Measurements from ENCODE around the gene BTBD9.

Gene BTBD9

DNA sequence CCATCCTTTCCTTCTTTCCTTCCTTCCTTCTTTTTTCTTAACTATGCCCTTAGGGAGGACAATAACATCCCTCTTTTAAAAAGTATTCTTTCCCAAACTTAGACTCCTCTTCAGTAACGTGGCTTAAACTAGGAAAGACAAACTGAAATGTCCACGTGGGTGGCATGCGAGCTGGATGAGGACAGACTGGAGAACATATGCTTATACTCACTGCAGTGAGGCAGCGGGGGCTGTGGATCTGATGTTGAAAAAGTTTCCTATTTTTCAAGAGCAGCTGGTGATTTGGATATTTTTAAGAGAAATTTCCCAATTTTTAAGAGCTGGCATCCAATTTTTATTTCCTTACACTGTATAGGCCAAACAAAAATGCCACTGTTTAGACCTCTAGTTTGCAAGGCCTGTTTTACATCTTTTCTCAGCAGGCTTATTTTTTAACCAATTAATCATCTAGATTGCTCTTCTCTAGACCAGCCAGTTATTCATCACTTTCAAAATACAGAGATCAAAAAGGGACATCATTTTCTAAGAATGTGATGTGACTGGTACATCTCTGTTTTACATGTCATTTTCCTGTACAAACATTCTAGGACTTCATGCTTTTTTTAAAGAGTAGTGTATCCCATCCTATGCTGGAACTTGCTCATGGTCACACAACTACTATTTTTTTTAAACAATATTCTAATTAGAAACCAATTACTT lies 226.5 kb downstream of the BTBD9 start:
- H3K9me3 ChIP-seq (ENCODE audit: control insufficient read depth, insufficient read depth, low read length), result no peaks in the 10 kb centered on the region
- no peaks in the 10 kb centered on the region for H3K27me3 ChIP-seq (ENCODE audit: control insufficient read depth, low read length)
- no peak overlapping the region for H3K4me3 ChIP-seq (ENCODE audit: low read length)
- H3K4me2 ChIP-seq (ENCODE audit: low read length), result no peak overlapping the region
- peaks cover 7% of the 10 kb centered on the region for H3K4me1 ChIP-seq (ENCODE audit: control insufficient read depth, low read length)
- H3K79me2 ChIP-seq (ENCODE audit: control insufficient read depth, low read length), result no peaks in the 10 kb centered on the region
- no peak for TF ChIP-seq EZH2phosphoT487 (IDR thresholded peaks at IDR 0.05; ENCODE audit: borderline replicate concordance, low read length)
- TF ChIP-seq, protein P1, sequence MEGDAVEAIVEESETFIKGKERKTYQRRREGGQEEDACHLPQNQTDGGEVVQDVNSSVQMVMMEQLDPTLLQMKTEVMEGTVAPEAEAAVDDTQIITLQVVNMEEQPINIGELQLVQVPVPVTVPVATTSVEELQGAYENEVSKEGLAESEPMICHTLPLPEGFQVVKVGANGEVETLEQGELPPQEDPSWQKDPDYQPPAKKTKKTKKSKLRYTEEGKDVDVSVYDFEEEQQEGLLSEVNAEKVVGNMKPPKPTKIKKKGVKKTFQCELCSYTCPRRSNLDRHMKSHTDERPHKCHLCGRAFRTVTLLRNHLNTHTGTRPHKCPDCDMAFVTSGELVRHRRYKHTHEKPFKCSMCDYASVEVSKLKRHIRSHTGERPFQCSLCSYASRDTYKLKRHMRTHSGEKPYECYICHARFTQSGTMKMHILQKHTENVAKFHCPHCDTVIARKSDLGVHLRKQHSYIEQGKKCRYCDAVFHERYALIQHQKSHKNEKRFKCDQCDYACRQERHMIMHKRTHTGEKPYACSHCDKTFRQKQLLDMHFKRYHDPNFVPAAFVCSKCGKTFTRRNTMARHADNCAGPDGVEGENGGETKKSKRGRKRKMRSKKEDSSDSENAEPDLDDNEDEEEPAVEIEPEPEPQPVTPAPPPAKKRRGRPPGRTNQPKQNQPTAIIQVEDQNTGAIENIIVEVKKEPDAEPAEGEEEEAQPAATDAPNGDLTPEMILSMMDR (IDR thresholded peaks at IDR 0.05; ENCODE audit: low read depth, low read length, poor library complexity, severe bottlenecking), result no peak
- no peaks in the 10 kb centered on the region for H3K36me3 ChIP-seq (ENCODE audit: control insufficient read depth, low read length)
- no peak overlapping the region for H3K27ac ChIP-seq (ENCODE audit: low read depth, low read length)
- H3F3A ChIP-seq (ENCODE audit: control insufficient read depth, insufficient read depth), result no peaks in the 10 kb centered on the region
- no peaks in the 10 kb centered on the region for H4K20me1 ChIP-seq (ENCODE audit: control insufficient read depth, insufficient read depth, low read depth, low read length)
- H3K9me2 ChIP-seq (replicated peaks; ENCODE audit: control insufficient read depth, low read length), result no peaks in the 10 kb centered on the region

DNA sequence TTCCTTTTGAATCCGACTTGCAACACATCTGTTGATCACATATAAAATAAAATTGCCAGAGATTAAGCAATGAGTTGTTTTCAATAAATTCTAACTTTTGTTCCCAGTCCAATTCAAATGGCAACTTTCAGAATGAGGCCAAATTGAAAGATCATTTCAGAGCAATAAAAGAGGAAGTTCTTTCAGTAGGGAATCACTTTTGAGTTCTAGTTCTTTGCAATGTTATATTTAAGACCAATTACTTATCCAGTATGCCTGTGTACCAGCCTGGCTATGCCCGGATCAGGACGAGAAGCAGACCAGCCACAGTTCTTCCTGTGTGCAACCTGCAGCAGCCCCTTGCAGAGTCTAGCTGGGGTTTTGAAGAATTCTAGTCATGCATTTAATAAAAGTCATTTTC lies 232.5 kb downstream of the BTBD9 start:
- Histone ChIP-seq H3K9me3 (ENCODE audit: control insufficient read depth, insufficient read depth, low read length) (no peaks in the 10 kb centered on the region), H3K4me1 (ENCODE audit: control insufficient read depth, low read length) (peaks cover 16% of the 10 kb centered on the region), H3K79me2 (ENCODE audit: control insufficient read depth, low read length) (no peaks in the 10 kb centered on the region), H3K4me3 (ENCODE audit: low read length) (no peak overlapping the region), H3K4me2 (ENCODE audit: low read length) (no peak overlapping the region), H3K36me3 (ENCODE audit: control insufficient read depth, low read length) (no peaks in the 10 kb centered on the region), H3F3A (ENCODE audit: control insufficient read depth, insufficient read depth) (no peaks in the 10 kb centered on the region), H3K9me2 (replicated peaks; ENCODE audit: control insufficient read depth, low read length) (no peaks in the 10 kb centered on the region), H3K27me3 (ENCODE audit: control insufficient read depth, low read length) (no peaks in the 10 kb centered on the region), H3K27ac (ENCODE audit: low read depth, low read length) (no peak overlapping the region), H4K20me1 (ENCODE audit: control insufficient read depth, insufficient read depth, low read depth, low read length) (no peaks in the 10 kb centered on the region)
- TF ChIP-seq, protein P1 (IDR thresholded peaks at IDR 0.05; ENCODE audit: low read depth, low read length, poor library complexity, severe bottlenecking), result no peak
- TF ChIP-seq EZH2phosphoT487 (IDR thresholded peaks at IDR 0.05; ENCODE audit: borderline replicate concordance, low read length), result no peak

DNA sequence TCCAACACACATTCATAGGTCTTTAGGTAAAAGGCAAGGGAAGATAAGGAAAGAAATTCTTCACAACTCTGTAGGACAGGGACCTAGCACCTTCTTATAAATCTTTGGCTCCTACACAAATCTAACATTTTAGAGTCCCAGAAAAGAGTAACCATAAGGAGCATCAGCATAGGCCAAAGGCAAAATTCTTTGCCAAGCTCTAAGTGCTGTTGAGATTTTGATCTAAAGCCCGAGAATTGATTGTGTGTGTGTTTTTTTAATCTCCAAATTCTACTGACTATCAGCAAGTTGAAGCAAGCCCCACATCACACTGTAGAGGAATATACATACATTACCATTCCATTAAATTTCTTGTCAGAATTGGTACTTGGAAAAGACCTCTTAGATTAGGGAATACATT lies 233.6 kb downstream of the BTBD9 start:
- no peaks in the 10 kb centered on the region for H3K9me2 ChIP-seq (replicated peaks; ENCODE audit: control insufficient read depth, low read length)
- H3K9me3 ChIP-seq (ENCODE audit: control insufficient read depth, insufficient read depth, low read length), result no peaks in the 10 kb centered on the region
- H3K4me1 ChIP-seq (ENCODE audit: control insufficient read depth, low read length), result peaks cover 16% of the 10 kb centered on the region
- no peak overlapping the region for H3K4me3 ChIP-seq (ENCODE audit: low read length)
- no peak overlapping the region for H3K27ac ChIP-seq (ENCODE audit: low read depth, low read length)
- TF ChIP-seq EZH2phosphoT487 (IDR thresholded peaks at IDR 0.05; ENCODE audit: borderline replicate concordance, low read length), result no peak
- TF ChIP-seq, protein P1 (IDR thresholded peaks at IDR 0.05; ENCODE audit: low read depth, low read length, poor library complexity, severe bottlenecking), result no peak
- no peaks in the 10 kb centered on the region for H3K36me3 ChIP-seq (ENCODE audit: control insufficient read depth, low read length)
- H3K79me2 ChIP-seq (ENCODE audit: control insufficient read depth, low read length), result no peaks in the 10 kb centered on the region
- H3K4me2 ChIP-seq (ENCODE audit: low read length), result no peak overlapping the region
- no peaks in the 10 kb centered on the region for H3F3A ChIP-seq (ENCODE audit: control insufficient read depth, insufficient read depth)
- no peaks in the 10 kb centered on the region for H4K20me1 ChIP-seq (ENCODE audit: control insufficient read depth, insufficient read depth, low read depth, low read length)
- H3K27me3 ChIP-seq (ENCODE audit: control insufficient read depth, low read length), result no peaks in the 10 kb centered on the region

Data from DOHH2 (cell line).